ENCODE measurements around the gene OTX2.

Gene OTX2

GRCh38 chr14:56811593-56812363 lies 1.5 kb upstream of the OTX2 start:
- no peak for DNase-seq

GRCh38 chr14:56810836-56811592 lies 735 bp upstream of the OTX2 start:
- DNase-seq, result no peak

GRCh38 chr14:56809270-56810146 lies 771 bp downstream of the OTX2 start:
- DNase-seq, result no peak

- DNase-seq, result no peak
These were observed 1.7 kb downstream of the OTX2 start for GRCh38 chr14:56808383-56809269.

GRCh38 chr14:56808110-56808382 lies 2.2 kb downstream of the OTX2 start:
- DNase-seq, result no peak

- DNase-seq, result no peak
These were observed 2.7 kb downstream of the OTX2 start for GRCh38 chr14:56807386-56808109.

- no peak for DNase-seq
These were observed 3.5 kb downstream of the OTX2 start for GRCh38 chr14:56806760-56807159.

- no peak for DNase-seq
These were observed 4.1 kb downstream of the OTX2 start for GRCh38 chr14:56805992-56806727.

GRCh38 chr14:56805201-56805991 lies 4.9 kb downstream of the OTX2 start:
- DNase-seq, result no peak

GRCh38 chr14:56803816-56804535 lies 6.3 kb downstream of the OTX2 start:
- no peak for DNase-seq

- DNase-seq, result no peak
These were observed 8.4 kb downstream of the OTX2 start for GRCh38 chr14:56801920-56802319.

- no peak for DNase-seq
These were observed 11.0 kb downstream of the OTX2 start for GRCh38 chr14:56799343-56799645.

GRCh38 chr14:56798447-56799342 lies 11.6 kb downstream of the OTX2 start:
- DNase-seq, result no peak

- no peak for DNase-seq
These were observed 12.5 kb downstream of the OTX2 start for GRCh38 chr14:56797569-56798446.

- no peak for DNase-seq
These were observed 13.2 kb downstream of the OTX2 start for GRCh38 chr14:56797003-56797568.

GRCh38 chr14:56796259-56796658 lies 14.0 kb downstream of the OTX2 start:
- DNase-seq, result no peak

GRCh38 chr14:56795284-56795622 lies 15.0 kb downstream of the OTX2 start:
- no peak for DNase-seq

Measured in suppressor macrophage treated with lipopolysaccharide for 1 hour (primary cell).